Adrenal gland (tissue), 5 donors: ENCODE data around the gene KRT31.

Experiments
- POLR2A ChIP-seq, 2 donors: fragments of 450-650 bp; IDR thresholded peaks; one replicate each; pipeline ENCODE4 v1.6.1; 2017; ENCODE audit warnings: antibody characterized with exemption in 2 of 2, mild to moderate bottlenecking in 2 of 2, moderate library complexity in 1 of 2
- TF ChIP-seq, protein P1 (sequence below), 6 experiments: fragments of 450-650 bp in 4 of 6; fragments of 200-600 bp in 2 of 6; sonication (generic) in 1 of 6; IDR thresholded peaks; 1 replicate in 5 of 6; 2 replicates in 1 of 6; pipeline versions ENCODE4 v1.5.1 to v1.8.0; 2016 to 2021; ENCODE audit warnings: antibody characterized with exemption in 6 of 6, mild to moderate bottlenecking in 2 of 6, moderate library complexity in 1 of 6
- donor health status: DM: no; HTN: no; CAD: no.

DNA sequence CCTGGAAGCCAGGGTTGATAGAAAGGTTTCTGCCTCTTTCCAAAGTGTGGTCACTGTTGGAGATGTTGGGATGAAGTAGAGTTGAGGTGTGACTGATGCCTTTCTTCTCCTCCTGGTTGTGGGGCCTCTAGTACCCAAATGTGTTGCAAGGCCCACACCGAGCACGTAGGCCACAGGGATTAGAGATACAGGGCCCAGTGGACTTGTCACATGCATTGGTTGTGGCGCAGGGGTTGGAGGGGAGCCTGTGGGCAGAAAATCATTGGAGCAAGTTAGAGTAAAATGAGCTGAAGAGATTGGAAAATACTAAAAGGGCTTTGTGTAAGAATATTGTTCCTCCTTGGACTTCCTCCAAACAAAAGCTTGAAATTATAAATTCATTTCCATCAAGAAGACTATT, 51.4 kb downstream of the KRT31 start:
- TF ChIP-seq, protein P1, sequence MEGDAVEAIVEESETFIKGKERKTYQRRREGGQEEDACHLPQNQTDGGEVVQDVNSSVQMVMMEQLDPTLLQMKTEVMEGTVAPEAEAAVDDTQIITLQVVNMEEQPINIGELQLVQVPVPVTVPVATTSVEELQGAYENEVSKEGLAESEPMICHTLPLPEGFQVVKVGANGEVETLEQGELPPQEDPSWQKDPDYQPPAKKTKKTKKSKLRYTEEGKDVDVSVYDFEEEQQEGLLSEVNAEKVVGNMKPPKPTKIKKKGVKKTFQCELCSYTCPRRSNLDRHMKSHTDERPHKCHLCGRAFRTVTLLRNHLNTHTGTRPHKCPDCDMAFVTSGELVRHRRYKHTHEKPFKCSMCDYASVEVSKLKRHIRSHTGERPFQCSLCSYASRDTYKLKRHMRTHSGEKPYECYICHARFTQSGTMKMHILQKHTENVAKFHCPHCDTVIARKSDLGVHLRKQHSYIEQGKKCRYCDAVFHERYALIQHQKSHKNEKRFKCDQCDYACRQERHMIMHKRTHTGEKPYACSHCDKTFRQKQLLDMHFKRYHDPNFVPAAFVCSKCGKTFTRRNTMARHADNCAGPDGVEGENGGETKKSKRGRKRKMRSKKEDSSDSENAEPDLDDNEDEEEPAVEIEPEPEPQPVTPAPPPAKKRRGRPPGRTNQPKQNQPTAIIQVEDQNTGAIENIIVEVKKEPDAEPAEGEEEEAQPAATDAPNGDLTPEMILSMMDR (IDR thresholded peaks at IDR 0.05), result no peak
- no peak for TF ChIP-seq POLR2A (IDR thresholded peaks at IDR 0.05)
